Midbrain (tissue), 1 donor: Measurements from ENCODE around the gene ANTXR1.

Experiments
- DNase-seq: peaks from one replicate; lab custom pipeline; 2025; lab: John Stamatoyannopoulos, UW

ANTXR1 gene

DNA sequence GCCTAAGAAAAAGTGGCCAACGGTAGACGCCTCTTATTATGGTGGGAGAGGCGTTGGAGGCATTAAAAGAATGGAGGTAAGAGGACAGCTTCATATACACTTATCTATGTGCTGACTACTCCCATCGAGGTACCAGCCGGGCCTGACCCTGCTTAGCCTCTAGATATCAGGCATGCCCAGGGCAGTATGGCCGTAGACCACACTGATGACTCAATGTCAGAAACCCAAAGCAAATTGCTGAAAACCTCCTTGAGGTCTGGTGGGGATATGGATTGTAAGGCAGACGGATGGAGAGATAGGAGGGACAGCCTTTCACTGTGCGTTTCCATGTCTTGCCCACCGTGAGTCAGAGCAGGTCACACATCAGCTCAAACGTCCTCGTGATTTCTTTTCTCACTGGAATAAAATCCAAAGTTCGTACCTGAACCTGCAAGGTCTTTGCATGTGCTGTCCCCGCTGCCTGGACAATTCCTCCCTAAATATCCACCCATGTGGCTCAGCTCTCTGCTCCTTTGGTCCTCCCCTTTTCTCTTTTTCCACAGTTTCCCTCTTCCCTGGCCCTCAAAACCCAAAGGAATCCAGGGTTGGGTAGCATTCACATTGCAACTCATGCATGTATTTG, 168.9 kb downstream of the ANTXR1 start:
- DNase-seq, result no peak

- DNase-seq, result no peak
Observed at GRCh38 chr2:69183659-69184058, 170.7 kb downstream of the ANTXR1 start.

- no peak for DNase-seq
Observed at GRCh38 chr2:69184224-69184623, 171.2 kb downstream of the ANTXR1 start.

GRCh38 chr2:69185807-69186206, 172.8 kb downstream of the ANTXR1 start:
- DNase-seq, result no peak

DNA sequence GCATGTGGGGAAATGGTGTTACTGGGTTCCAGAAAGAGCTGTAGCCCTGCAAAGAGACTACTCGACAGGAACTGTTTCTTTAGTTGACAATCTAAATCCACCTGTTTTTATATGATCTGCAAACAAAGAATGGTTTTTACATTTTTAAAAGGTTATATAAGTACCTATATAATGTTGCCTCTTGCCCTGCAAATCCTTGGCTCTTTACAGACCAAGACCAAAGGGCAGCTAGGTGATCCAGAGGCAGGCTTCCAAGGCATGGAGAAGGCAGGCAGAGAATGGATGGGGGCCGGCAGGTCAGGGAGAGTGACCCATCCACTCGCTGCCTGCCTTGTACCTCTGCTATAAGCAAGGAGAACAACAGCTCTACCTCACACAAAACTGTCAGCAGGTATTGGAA, 173.6 kb downstream of the ANTXR1 start:
- DNase-seq, result no peak

DNA sequence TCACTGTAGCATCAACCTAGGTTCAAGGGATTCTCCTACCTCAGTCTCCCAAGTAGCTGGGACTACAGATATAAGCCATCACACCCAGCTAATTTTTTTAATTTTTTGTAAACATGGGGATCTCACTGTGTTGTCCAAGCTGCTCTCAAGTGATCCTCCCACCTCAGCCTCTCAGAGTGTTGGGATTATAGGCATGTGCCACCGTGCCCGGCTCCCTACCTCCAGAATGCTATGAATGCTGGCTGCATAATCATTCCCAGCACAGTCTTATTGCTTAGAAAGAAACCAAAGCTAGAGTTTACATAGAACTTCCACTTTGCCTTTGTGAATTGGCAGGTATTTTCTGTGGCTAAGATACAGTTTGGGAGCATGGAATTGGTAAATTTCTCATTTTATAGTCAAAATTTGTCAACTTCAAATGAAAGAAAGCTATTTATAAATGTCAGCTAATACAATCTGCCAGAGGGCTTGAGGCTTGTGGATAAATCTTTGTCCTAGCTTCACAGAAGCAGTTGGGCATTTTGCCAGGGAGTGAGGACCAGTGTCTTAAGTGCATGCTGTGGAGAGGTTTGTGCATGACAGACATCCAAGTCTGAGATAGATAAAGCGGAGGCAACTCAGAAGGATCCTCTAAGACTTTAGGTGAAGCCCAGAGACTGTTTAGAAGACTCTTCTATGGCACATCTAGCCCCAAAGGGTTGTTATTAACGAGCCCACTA, 175.4 kb downstream of the ANTXR1 start:
- no peak for DNase-seq

GRCh38 chr2:69190743-69191404, 177.9 kb downstream of the ANTXR1 start:
- no peak for DNase-seq

GRCh38 chr2:69191634-69192033, 178.7 kb downstream of the ANTXR1 start:
- no peak for DNase-seq

- DNase-seq, result no peak
Observed at GRCh38 chr2:69192176-69192945, 179.4 kb downstream of the ANTXR1 start.

DNA sequence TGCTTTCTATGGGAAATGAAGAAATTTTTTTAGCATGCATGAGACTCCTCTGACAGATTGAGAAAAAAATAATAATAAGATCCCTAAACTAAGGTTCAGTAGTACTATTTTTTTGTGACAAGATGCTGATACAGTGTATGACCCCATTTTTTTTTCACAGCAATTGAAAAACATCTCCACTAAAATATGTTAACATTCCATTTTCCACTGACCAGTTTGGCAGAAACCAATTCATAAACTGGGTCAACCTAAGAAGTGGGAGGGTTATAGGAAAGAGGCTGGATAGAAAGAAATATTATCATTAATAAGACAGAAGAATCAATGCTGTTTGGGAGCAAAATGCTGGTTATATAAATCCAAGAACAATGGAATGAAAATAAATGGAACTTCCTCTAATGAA, 182.7 kb downstream of the ANTXR1 start:
- no peak for DNase-seq

GRCh38 chr2:69196327-69197117, 183.5 kb downstream of the ANTXR1 start:
- no peak for DNase-seq

DNA sequence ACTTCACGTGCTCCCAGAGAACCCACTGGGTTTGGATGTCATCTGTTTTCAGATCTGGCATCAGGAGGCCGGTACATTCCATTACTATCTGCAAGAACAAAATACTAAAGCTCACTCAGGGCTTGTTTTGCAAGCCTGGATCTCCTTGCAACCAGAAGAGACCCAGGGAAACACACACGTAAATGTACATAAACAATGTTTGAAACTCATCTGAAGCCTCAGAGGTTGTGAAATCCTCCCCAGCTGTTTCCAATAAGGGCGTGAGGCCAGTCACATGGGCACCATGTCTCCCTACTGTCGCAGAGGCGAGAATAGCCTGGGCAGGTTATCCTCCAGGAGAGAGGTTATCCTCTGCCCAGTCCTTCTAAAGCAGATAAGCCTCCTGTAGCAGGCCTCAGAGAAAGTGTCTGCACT, 187.1 kb downstream of the ANTXR1 start:
- no peak for DNase-seq

GRCh38 chr2:69201259-69201658, 188.3 kb downstream of the ANTXR1 start:
- no peak for DNase-seq

GRCh38 chr2:69202327-69202726, 189.3 kb downstream of the ANTXR1 start:
- DNase-seq, result no peak

- DNase-seq, result no peak
Observed at GRCh38 chr2:69203166-69203985, 190.4 kb downstream of the ANTXR1 start.

DNA sequence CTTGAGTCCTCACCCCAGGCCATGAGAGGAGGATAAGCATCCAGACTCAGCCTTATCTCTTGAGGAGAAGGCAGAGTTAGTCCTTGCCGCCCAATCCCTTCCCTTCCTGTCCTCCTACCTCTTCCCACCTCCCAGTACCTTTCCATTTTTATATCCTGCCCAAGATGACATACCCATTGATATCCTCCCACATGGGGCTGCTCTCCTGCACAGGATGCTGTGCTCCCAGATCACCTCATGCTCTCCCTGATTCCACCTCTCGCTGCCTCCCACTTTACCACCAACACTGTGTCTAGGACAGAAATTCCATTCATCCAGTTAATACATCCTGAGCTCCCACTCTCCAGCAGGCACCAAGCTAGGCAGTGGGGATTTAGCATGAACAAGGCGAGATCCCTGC, 191.7 kb downstream of the ANTXR1 start:
- no peak for DNase-seq

DNA sequence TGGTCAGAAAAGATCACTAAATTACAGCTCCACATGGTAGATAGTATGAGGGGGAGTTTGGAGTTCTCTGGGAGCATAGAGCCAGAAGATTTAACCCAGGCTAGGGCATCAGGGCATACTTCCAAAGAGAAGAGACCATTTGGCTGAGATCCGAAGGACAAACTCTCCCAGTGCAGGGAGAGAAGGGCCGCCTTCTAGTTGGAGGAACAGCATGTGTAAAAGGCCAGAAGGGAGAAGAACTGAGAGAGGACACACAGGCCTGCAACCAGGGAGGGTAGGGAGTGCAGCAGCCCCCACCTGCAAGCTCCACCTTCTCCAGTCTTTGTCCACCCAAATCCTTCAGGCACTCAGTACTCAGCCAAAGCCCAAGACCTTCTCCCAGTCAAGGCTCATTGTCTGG, 192.1 kb downstream of the ANTXR1 start:
- no peak for DNase-seq

DNA sequence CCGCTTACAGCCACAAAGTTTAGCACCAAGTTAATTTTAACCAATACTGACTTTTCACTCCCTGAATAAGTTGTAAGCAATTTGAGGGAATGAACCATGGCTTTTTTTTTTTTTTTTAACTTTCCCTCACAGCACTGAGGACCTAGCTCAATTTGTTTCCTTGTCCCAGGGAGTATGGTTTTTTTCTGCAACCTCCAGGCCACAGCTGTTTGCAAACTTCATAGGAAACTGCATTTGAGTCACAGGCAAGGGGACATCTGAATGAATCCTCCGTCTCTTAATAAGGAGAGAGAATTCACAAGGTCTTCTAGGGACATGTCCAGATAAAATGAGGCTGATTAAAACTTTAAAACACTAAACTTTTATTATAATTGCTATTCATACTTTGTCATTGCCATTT, 192.5 kb downstream of the ANTXR1 start:
- no peak for DNase-seq

DNA sequence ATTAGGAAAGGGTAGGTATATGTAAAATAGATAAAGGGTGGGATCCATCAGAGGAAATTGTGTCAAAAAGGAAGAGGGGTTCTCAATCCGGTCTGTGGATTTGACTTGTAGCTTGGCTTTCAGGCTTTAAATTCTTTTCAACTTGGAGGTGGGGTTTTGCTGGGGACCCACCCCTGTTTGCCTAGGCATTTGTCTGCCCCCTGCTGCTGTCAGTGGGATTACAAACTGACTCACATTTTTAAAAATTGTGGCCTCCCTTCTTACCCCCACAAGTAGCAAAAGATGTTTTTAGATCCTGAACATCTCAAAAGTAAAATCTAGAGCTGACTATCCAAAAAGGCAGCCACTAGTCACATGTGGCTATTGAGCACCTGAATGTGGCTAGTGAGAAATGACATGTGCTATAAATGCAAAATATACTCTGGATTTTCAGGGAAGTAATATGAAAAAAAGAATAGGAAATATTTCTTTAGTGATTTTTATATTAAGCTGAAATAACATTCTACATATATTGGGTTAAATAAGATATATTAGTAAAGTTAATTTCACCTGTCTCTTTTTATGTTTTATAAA, 195.1 kb downstream of the ANTXR1 start:
- DNase-seq, result no peak

DNA sequence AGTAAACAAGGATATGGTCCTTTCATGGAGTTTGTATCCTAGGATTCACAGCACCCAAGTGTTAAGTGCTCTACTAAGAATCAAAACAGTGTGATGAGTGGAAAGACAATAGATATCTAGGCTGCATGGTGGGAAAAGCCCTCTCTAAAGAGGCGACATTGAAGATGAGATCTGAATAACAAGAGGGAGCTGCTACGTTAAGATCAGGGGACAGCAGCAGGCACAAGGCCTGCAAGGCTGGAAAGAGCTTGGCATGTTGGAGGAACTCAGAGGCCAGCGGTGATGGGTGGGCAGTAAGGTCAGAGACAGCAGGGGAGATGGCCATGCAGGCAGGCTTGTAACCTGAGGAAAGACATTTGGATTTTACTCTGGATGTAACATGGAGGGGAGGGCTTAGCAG, 196.5 kb downstream of the ANTXR1 start:
- DNase-seq, result no peak

DNA sequence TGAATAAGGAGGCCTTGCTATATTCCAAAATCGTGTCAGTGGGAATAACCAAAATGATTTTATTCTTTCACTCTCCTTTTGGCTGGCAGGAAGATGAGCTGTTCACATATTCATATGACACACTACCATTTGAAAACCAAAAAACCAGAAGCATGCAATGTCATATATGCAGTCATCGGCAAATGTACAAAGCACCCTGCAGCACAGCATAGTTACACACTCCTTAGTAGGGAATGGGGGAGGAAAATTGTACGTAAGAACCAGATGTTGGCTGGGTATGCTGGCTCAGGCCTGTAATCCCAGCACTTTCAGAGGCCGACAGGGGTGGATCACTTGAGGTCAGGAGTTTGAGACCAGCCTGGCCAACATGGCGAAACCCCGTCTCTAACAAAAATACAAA, 197.4 kb downstream of the ANTXR1 start:
- no peak for DNase-seq
